ENCODE measurements around the gene AQP3.
"Not testable (repeated sequence)": the region's sequence is repeated elsewhere in the genome, so short reads cannot be mapped to it uniquely, and the experiment has no call there.

AQP3 gene

DNA sequence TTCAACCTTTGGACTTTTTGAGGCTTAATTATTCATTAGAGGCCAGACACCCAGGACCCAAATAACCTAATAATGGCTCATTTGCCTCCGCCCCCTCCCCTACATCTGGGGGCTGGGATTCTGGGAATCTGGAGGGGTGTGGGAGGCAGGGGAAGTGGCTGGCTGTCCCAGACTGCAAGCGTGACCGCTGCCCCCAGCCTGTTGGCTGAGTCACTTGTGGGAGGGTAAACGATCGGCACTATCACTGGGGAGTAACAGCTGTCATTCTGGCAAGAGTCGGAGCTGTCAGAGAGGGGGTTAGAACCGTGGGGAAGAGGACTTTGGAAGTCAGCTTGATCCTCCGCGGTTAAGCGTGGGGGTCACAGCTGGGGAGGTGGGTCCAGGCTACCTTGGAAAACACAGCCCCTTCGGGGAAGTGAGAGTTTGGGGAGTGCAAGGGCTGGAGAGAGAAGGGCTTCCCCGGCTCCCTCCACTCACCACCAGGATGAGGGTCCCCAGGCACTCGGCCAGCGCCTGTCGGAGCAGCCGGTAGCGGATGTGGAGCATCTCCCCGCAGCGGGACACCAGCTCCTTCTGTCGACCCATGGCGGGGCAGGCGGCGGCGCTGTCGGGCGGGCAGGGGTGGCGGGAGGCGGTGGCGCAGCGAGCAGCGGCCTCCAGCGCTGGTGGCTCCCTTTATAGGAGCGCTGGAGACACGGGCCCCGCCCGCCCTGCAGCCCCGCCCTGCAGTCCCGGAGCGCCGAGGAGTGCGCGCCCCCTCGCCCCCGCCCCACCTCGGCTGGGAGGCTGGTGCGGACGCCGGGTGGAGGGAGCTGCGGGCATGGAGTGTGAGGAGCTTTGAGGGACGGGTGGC, at the start of gene AQP3:
Gene AQP3, minus strand, starts transcription at position 648 of the 853 bp plus-strand sequence. Its CDS starts 63 bp downstream, at position 585.
- H3K27ac Mint-ChIP-seq = peak within 1 kb of the TSS; percentile 86
- peak; percentile 69 for ATAC-seq
- no peaks in the 10 kb centered on the region for H3K9me3 Mint-ChIP-seq
- H3K4me3 Mint-ChIP-seq = peak within 1 kb of the TSS; percentile 82
- no peaks in the 10 kb centered on the region for H3K36me3 Mint-ChIP-seq
- H3K27me3 Mint-ChIP-seq = no peaks in the 10 kb centered on the region
- H3K4me1 Mint-ChIP-seq = peaks cover 27% of the 10 kb centered on the region

- not testable (repeated sequence) for H3K27ac Mint-ChIP-seq, ATAC-seq, H3K36me3 Mint-ChIP-seq, H3K27me3 Mint-ChIP-seq, H3K4me1 Mint-ChIP-seq, H3K9me3 Mint-ChIP-seq, H3K4me3 Mint-ChIP-seq
Observed at GRCh38 chr9:33493819-33494218, 46.4 kb upstream of the AQP3 start.

GRCh38 chr9:33489066-33489465, 41.7 kb upstream of the AQP3 start:
- no peak for ATAC-seq
- Mint-ChIP-seq H3K4me3 (no peak overlapping the region), H3K36me3 (no peaks in the 10 kb centered on the region), H3K27ac (no peak overlapping the region), H3K9me3 (no peaks in the 10 kb centered on the region), H3K4me1 (no peaks in the 10 kb centered on the region), H3K27me3 (peaks cover 9% of the 10 kb centered on the region)

GRCh38 chr9:33485312-33485711, 37.9 kb upstream of the AQP3 start:
- H3K27me3 Mint-ChIP-seq, ATAC-seq, H3K27ac Mint-ChIP-seq: not testable (repeated sequence)

GRCh38 chr9:33480976-33481375, 33.6 kb upstream of the AQP3 start:
- Mint-ChIP-seq H3K27me3 (no peaks in the 10 kb centered on the region), H3K9me3 (no peaks in the 10 kb centered on the region), H3K36me3 (no peaks in the 10 kb centered on the region), H3K4me3 (no peak overlapping the region), H3K4me1 (no peaks in the 10 kb centered on the region), H3K27ac (no peak overlapping the region)
- no peak for ATAC-seq

More at GRCh38 chr9:33485312-33485711, 37.9 kb upstream of the AQP3 start:
- not testable (repeated sequence) for H3K9me3 Mint-ChIP-seq, H3K36me3 Mint-ChIP-seq, H3K4me1 Mint-ChIP-seq, H3K4me3 Mint-ChIP-seq

- H3K27me3 Mint-ChIP-seq = no peaks in the 10 kb centered on the region
- H3K27ac Mint-ChIP-seq = no peak overlapping the region
- no peaks in the 10 kb centered on the region for H3K4me1 Mint-ChIP-seq
- no peak for ATAC-seq
- H3K4me3 Mint-ChIP-seq = no peak overlapping the region
- H3K36me3 Mint-ChIP-seq = no peaks in the 10 kb centered on the region
- no peaks in the 10 kb centered on the region for H3K9me3 Mint-ChIP-seq
Observed at GRCh38 chr9:33480106-33480505, 32.7 kb upstream of the AQP3 start.

- Mint-ChIP-seq H3K36me3 (peaks cover 8% of the 10 kb centered on the region), H3K27ac (no peak overlapping the region), H3K4me3 (no peak overlapping the region), H3K4me1 (peaks cover 19% of the 10 kb centered on the region), H3K27me3 (no peaks in the 10 kb centered on the region), H3K9me3 (no peaks in the 10 kb centered on the region)
- ATAC-seq = no peak
Observed at GRCh38 chr9:33476503-33476902, 29.1 kb upstream of the AQP3 start.

DNA sequence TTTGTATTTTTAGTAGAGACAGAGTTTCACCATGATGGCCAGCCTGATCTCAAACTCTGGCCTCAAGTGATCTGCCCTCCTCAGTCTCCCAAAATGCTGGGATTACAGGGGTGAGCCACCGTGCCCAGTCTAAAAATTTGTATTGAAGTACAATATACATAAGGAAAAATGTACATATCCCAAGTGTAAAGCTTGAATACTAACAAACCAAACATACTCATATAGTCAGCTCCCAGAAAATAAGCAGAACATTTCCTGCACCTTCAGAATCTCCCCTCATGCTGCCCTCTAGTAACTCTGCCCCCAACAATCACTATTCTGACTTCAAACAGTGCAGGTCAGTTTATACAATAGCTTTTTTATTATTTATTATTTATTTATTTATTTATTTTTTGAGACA, 28.0 kb upstream of the AQP3 start:
- Mint-ChIP-seq H3K27ac (no peak overlapping the region), H3K9me3 (no peaks in the 10 kb centered on the region), H3K36me3 (peaks cover 14% of the 10 kb centered on the region), H3K4me1 (peaks cover 24% of the 10 kb centered on the region), H3K27me3 (no peaks in the 10 kb centered on the region), H3K4me3 (no peak overlapping the region)
- ATAC-seq = no peak

- Mint-ChIP-seq H3K27ac (peak within 1 kb of the TSS; percentile 81), H3K4me3 (peak within 1 kb of the TSS; percentile 87), H3K27me3 (no peaks in the 10 kb centered on the region), H3K4me1 (peaks cover 24% of the 10 kb centered on the region), H3K36me3 (peaks cover 28% of the 10 kb centered on the region), H3K9me3 (no peaks in the 10 kb centered on the region)
- ATAC-seq = peak; percentile 100
Observed at GRCh38 chr9:33473643-33474352, 26.4 kb upstream of the AQP3 start, which contains the start of gene NOL6. NOL6 (minus strand) TSS chr9:33473924; CDS start chr9:33473842, 82 bp downstream.

- H3K36me3 Mint-ChIP-seq = peaks cover 35% of the 10 kb centered on the region
- H3K27me3 Mint-ChIP-seq = no peaks in the 10 kb centered on the region
- peaks cover 24% of the 10 kb centered on the region for H3K4me1 Mint-ChIP-seq
- ATAC-seq = no peak
- no peaks in the 10 kb centered on the region for H3K9me3 Mint-ChIP-seq
- peak overlapping the region; percentile 81 for H3K27ac Mint-ChIP-seq
- peak overlapping the region; percentile 87 for H3K4me3 Mint-ChIP-seq
Observed at GRCh38 chr9:33472881-33473615, 25.7 kb upstream of the AQP3 start.

DNA sequence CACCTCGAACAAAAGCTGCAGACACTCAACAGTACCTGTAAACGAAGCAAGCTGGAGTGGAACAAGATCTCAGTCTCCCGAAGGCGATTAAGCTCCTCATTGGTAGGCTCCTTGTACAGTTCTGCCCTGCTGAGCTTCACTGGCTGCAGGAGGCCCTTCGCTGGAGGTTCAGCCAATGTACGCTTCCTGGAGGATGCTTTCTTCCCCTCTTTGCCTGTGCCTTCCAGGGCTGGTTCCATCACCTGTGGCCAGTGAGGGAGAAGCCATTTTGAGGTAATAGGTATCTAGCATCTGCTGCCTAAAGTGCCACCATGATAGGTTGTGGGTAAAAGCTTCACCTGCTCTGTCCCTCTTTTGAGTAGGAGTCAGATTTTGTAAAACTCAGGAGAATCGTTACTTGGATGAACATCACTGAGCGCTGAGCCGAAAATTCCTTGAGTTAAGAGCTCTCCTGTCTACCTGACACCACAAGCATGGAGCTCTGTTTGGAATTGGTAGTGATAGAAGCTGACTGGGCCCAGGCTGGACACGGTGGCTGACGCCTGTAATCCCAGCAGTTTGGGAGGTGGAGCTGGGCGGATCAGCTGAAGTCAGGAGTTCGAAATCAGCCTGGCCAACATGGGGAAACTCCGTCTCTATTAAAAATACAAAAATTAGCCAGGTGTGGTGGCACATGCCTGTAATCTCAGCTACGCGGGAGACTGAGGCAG, 24.9 kb upstream of the AQP3 start:
- H3K36me3 Mint-ChIP-seq = peaks cover 43% of the 10 kb centered on the region
- H3K27me3 Mint-ChIP-seq = no peaks in the 10 kb centered on the region
- H3K9me3 Mint-ChIP-seq = no peaks in the 10 kb centered on the region
- ATAC-seq = no peak
- H3K4me3 Mint-ChIP-seq = peak overlapping the region; percentile 87
- H3K4me1 Mint-ChIP-seq = peaks cover 24% of the 10 kb centered on the region
- H3K27ac Mint-ChIP-seq = peak overlapping the region; percentile 81

- H3K4me1 Mint-ChIP-seq = peaks cover 24% of the 10 kb centered on the region
- H3K27ac Mint-ChIP-seq = no peak overlapping the region
- no peak overlapping the region for H3K4me3 Mint-ChIP-seq
- no peaks in the 10 kb centered on the region for H3K9me3 Mint-ChIP-seq
- H3K27me3 Mint-ChIP-seq = no peaks in the 10 kb centered on the region
- no peak for ATAC-seq
- peaks cover 45% of the 10 kb centered on the region for H3K36me3 Mint-ChIP-seq
Observed at GRCh38 chr9:33471361-33471760, 24.0 kb upstream of the AQP3 start.

- Mint-ChIP-seq H3K36me3 (peaks cover 56% of the 10 kb centered on the region), H3K4me3 (no peak overlapping the region), H3K27me3 (no peaks in the 10 kb centered on the region), H3K4me1 (peaks cover 24% of the 10 kb centered on the region), H3K27ac (no peak overlapping the region), H3K9me3 (no peaks in the 10 kb centered on the region)
- ATAC-seq = no peak
Observed at GRCh38 chr9:33469891-33470290, 22.5 kb upstream of the AQP3 start.

DNA sequence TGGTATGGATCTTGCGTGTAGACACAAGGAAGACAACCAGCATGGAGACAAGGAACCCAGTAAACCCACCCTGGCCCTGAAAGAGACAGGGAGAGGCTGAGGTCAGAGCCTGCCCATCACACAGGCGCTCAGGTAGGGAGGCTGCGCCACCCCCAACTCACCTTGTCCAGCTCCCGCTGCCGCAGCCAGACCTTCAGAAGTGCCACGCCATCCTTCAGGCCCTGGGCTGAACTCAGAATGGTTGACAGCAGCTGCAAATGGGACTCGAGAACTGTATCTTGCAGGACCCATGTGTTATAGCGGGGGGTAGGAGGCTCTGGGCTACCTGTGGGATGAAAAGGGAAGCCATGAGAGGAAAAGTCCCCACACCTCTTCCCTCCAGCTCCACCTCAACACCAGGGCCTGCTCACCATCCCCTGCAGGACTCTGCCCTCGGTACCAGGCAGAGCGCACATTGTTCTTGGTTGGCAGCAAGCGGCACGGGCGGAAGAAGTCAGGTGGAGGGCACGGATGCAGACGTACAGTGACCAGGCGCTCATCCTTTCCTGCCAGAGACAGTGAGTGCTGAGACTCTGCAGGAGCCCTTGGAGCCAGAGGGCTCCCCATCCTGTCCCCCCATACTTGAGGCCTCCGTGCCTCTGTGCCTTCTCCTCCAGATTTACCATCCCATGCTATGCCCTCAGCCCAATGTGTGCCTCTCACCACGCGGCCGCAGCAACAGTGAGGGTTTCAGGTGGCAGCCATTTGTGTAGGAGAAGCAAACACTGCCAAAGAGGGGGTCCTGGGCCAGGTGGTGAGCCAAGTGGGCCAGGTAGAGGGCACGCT, 21.6 kb upstream of the AQP3 start:
- no peaks in the 10 kb centered on the region for H3K9me3 Mint-ChIP-seq
- ATAC-seq = no peak
- peaks cover 64% of the 10 kb centered on the region for H3K36me3 Mint-ChIP-seq
- H3K4me1 Mint-ChIP-seq = peaks cover 24% of the 10 kb centered on the region
- no peak overlapping the region for H3K4me3 Mint-ChIP-seq
- no peaks in the 10 kb centered on the region for H3K27me3 Mint-ChIP-seq
- no peak overlapping the region for H3K27ac Mint-ChIP-seq

Measured in stimulated activated memory B cell treated with anti-CD40 and anti-IgM and Interleukin-4, amounts not matched to agents 10 μg/mL and 1 μg/mL and 100 μg/mL, for 72 hours (primary cell).